H1 (cell line): ENCODE results near the gene BCAR3. TPM values are rescaled to one million over a fixed set of nuclear protein-coding genes. Genes with fewer than 3 reads are reported as not detected.

Experiments used
- CTCF ChIA-PET: fragments of 300-600 bp; sonication (Branson Sonifier 250); formaldehyde crosslinking; loops from one replicate; lab custom pipeline; 2021; ENCODE audit not compliant: partially characterized antibody; lab: Charles Lee
- POLR2A ChIA-PET: fragments of 300-600 bp; sonication (Branson Sonifier 250); formaldehyde crosslinking; loops from one replicate; lab custom pipeline; 2021; ENCODE audit warnings: inconsistent platforms; ENCODE audit not compliant: partially characterized antibody; lab: Charles Lee
- DNase-seq, 2 experiments: peaks; one replicate each; pipeline versions ENCODE4 v3.0.0 to v3.0.0-alpha.2; 2010 to 2022; ENCODE audit warnings: low spot score in 2 of 2, low read depth in 1 of 2, mixed read lengths in 1 of 2
- FAIRE-seq: peaks from 2 replicates; lab custom pipeline; 2011; peaks lifted over from hg19 to GRCh38; lab: Jason Lieb, UNC
- H2AFZ ChIP-seq: 2 replicates; pipeline ENCODE4 v1.8.1; 2012; ENCODE audit warnings: low read length, inconsistent platforms
- H2AK5ac ChIP-seq: 2 replicates; pipeline ENCODE4 v1.6.1; 2013; ENCODE audit warnings: low read depth, low read length
- H2BK120ac ChIP-seq: replicated peaks from 2 replicates; pipeline ENCODE3; 2013; ENCODE audit warnings: low read depth, low read length, inconsistent platforms
- H2BK12ac ChIP-seq: 2 replicates; pipeline ENCODE4 v1.6.1; 2013; ENCODE audit warnings: low read depth, low read length
- H2BK15ac ChIP-seq: 2 replicates; pipeline ENCODE4 v1.6.1; 2013; ENCODE audit warnings: low read length
- H2BK20ac ChIP-seq: 2 replicates; pipeline ENCODE4 v1.6.1; 2013; ENCODE audit warnings: low read length
- H2BK5ac ChIP-seq: 2 replicates; pipeline ENCODE4 v1.6.1; 2013; ENCODE audit warnings: low read depth, low read length
- H3K14ac ChIP-seq: 2 replicates; pipeline ENCODE4 v1.6.1; 2013; ENCODE audit warnings: inconsistent platforms; ENCODE audit not compliant: insufficient read length
- H3K18ac ChIP-seq: 2 replicates; pipeline ENCODE4 v1.6.1; 2013; ENCODE audit warnings: low read length; ENCODE audit errors: extremely low read depth
- H3K23ac ChIP-seq: 2 replicates; pipeline ENCODE4 v1.6.1; 2013; ENCODE audit warnings: inconsistent platforms; ENCODE audit not compliant: insufficient read length
- H3K23me2 ChIP-seq: 2 replicates; pipeline ENCODE4 v1.6.1; 2013; ENCODE audit warnings: low read depth, low read length
- H3K27ac ChIP-seq: 2 replicates; pipeline ENCODE4 v1.6.1; 2011; ENCODE audit warnings: low read depth, low read length, inconsistent platforms
- H3K27me3 ChIP-seq, 4 experiments: replicated peaks in 1 of 4; 1 replicate in 1 of 4; 2 replicates in 3 of 4; pipeline versions ENCODE4 v1.6.1 to v1.8.1; 2011 to 2013; ENCODE audit warnings: low read length in 3 of 4, mild to moderate bottlenecking in 3 of 4, inconsistent platforms in 2 of 4, mixed read lengths in 2 of 4, moderate library complexity in 1 of 4; ENCODE audit not compliant: control insufficient read depth in 3 of 4, insufficient read depth in 3 of 4; ENCODE audit errors: extremely low read depth in 1 of 4
- H3K36me3 ChIP-seq, 4 experiments: 2 replicates each; pipeline versions ENCODE4 v1.6.1 to v1.8.1; 2011 to 2013; ENCODE audit warnings: mild to moderate bottlenecking in 4 of 4, low read length in 3 of 4, moderate library complexity in 2 of 4, control low read depth in 1 of 4, inconsistent platforms in 1 of 4; ENCODE audit not compliant: insufficient read depth in 4 of 4, control insufficient read depth in 2 of 4
- H3K4ac ChIP-seq: replicated peaks from 2 replicates; pipeline ENCODE3; 2013; ENCODE audit warnings: low read length, low read depth, mixed read lengths, inconsistent platforms; ENCODE audit not compliant: insufficient read length
- H3K4me1 ChIP-seq, 4 experiments: replicated peaks in 1 of 4; 1 replicate in 1 of 4; 2 replicates in 3 of 4; pipeline versions ENCODE4 v1.6.1 to v1.8.1; 2011 to 2013; ENCODE audit warnings: low read length in 3 of 4, inconsistent platforms in 2 of 4, mixed read lengths in 1 of 4; ENCODE audit not compliant: insufficient read depth in 4 of 4, control insufficient read depth in 3 of 4
- H3K4me2 ChIP-seq, 2 experiments: 2 replicates each; pipeline versions ENCODE4 v1.6.1 to v1.8.1; 2011 to 2013; ENCODE audit warnings: low read depth in 2 of 2, low read length in 2 of 2, control low read depth in 1 of 2, inconsistent platforms in 1 of 2, mild to moderate bottlenecking in 1 of 2; ENCODE audit not compliant: insufficient read depth in 1 of 2
- H3K4me3 ChIP-seq, 4 experiments: fragments of 200-600, 300-600 bp in 1 of 4; sonication (generic), shearing (Covaris generic), sonication (Bioruptor Twin) in 1 of 4; 2 replicates each; pipeline versions ENCODE4 v1.5.1 to v1.8.1; 2011 to 2016; ENCODE audit warnings: low read length in 4 of 4, low read depth in 3 of 4, control low read depth in 2 of 4, inconsistent platforms in 2 of 4, mild to moderate bottlenecking in 2 of 4, mixed read lengths in 1 of 4, moderate library complexity in 1 of 4; ENCODE audit not compliant: insufficient read depth in 2 of 4; ENCODE audit errors: extremely low read depth in 1 of 4
- H3K56ac ChIP-seq: replicated peaks from 2 replicates; pipeline ENCODE3; 2013; ENCODE audit warnings: low read depth, mild to moderate bottlenecking, mixed read lengths, low read length, inconsistent platforms; ENCODE audit not compliant: insufficient read length
- H3K79me1 ChIP-seq: 2 replicates; pipeline ENCODE4 v1.6.1; 2013; ENCODE audit warnings: low read depth, low read length, control low read depth
- H3K79me2 ChIP-seq, 2 experiments: 2 replicates each; pipeline versions ENCODE4 v1.6.1 to v1.8.1; 2012 to 2013; ENCODE audit warnings: low read length in 2 of 2, mild to moderate bottlenecking in 2 of 2, inconsistent platforms in 1 of 2; ENCODE audit not compliant: insufficient read depth in 2 of 2, control insufficient read depth in 1 of 2
- H3K9ac ChIP-seq, 4 experiments: replicated peaks in 1 of 4; 1 replicate in 1 of 4; 2 replicates in 3 of 4; pipeline versions ENCODE4 v1.6.1 to v1.8.1; 2011 to 2013; ENCODE audit warnings: low read depth in 3 of 4, low read length in 3 of 4, control low read depth in 2 of 4, mild to moderate bottlenecking in 2 of 4, moderate library complexity in 2 of 4, inconsistent platforms in 1 of 4; ENCODE audit errors: extremely low read depth in 1 of 4
- H3K9me3 ChIP-seq, 2 experiments: 2 replicates each; pipeline versions ENCODE4 v1.6.1 to v1.8.1; 2012 to 2013; ENCODE audit warnings: mild to moderate bottlenecking in 2 of 2, moderate library complexity in 2 of 2, control low read depth in 1 of 2, inconsistent platforms in 1 of 2, low read depth in 1 of 2, low read length in 1 of 2, mixed read lengths in 1 of 2; ENCODE audit not compliant: insufficient read depth in 2 of 2
- H4K20me1 ChIP-seq, 2 experiments: replicated peaks in 1 of 2; 2 replicates each; pipeline versions ENCODE3 to v1.8.1; 2011 to 2013; ENCODE audit warnings: inconsistent platforms in 2 of 2, low read length in 2 of 2, mild to moderate bottlenecking in 1 of 2; ENCODE audit not compliant: insufficient read depth in 2 of 2, control insufficient read depth in 1 of 2
- H4K5ac ChIP-seq: 2 replicates; pipeline ENCODE4 v1.6.1; 2013; ENCODE audit warnings: low read length, low read depth, mixed read lengths, inconsistent platforms; ENCODE audit not compliant: insufficient read length
- H4K8ac ChIP-seq: 2 replicates; pipeline ENCODE4 v1.8.0; 2013; ENCODE audit warnings: mild to moderate bottlenecking, moderate library complexity, low read length, inconsistent platforms; ENCODE audit not compliant: insufficient read depth; ENCODE audit errors: extremely low read depth
- H4K91ac ChIP-seq: replicated peaks from 2 replicates; pipeline ENCODE3; 2013; ENCODE audit warnings: low read length, mixed read lengths, inconsistent platforms; ENCODE audit not compliant: insufficient read length
- ATF3 ChIP-seq: IDR thresholded peaks from 2 replicates; pipeline ENCODE4 v1.6.1; 2011; ENCODE audit warnings: low read depth, mild to moderate bottlenecking, low read length; ENCODE audit not compliant: insufficient read depth
- CBX8 ChIP-seq: fragments of 300-800, 300-1000 bp; sonication (generic); IDR thresholded peaks from 2 replicates; pipeline ENCODE4 v1.7.1; 2016; ENCODE audit warnings: low read depth, low read length, borderline replicate concordance
- CHD2 ChIP-seq: IDR thresholded peaks from 2 replicates; pipeline ENCODE4 v1.6.1; 2012; ENCODE audit warnings: low read length, improper control_type of control experiment
- CREB1 ChIP-seq: IDR thresholded peaks from 2 replicates; pipeline ENCODE4 v1.6.1; 2012; ENCODE audit warnings: inconsistent platforms
- EGR1 ChIP-seq: IDR thresholded peaks from 2 replicates; pipeline ENCODE4 v1.6.1; 2011; ENCODE audit warnings: low read depth, low read length, borderline replicate concordance
- EP300 ChIP-seq, 2 experiments: IDR thresholded peaks; 1 replicate in 1 of 2; 2 replicates in 1 of 2; pipeline ENCODE4 v1.6.1; 2011 to 2012; ENCODE audit warnings: low read depth in 2 of 2, low read length in 2 of 2, mild to moderate bottlenecking in 2 of 2, borderline replicate concordance in 1 of 2, inconsistent platforms in 1 of 2, moderate library complexity in 1 of 2
- HDAC6 ChIP-seq: IDR thresholded peaks from one replicate; pipeline ENCODE4 v1.7.1; 2012; ENCODE audit warnings: low read depth, mild to moderate bottlenecking, inconsistent platforms, low read length, moderate library complexity
- JUND ChIP-seq: IDR thresholded peaks from 2 replicates; pipeline ENCODE4 v1.6.1; 2011; ENCODE audit warnings: mild to moderate bottlenecking, improper control_type of control experiment, low read length
- TBP ChIP-seq: IDR thresholded peaks from 2 replicates; pipeline ENCODE4 v1.6.1; 2011; ENCODE audit warnings: low read depth, low read length, improper control_type of control experiment
- ZNF274 ChIP-seq: IDR thresholded peaks from 2 replicates; pipeline ENCODE4 v1.7.0; 2012; ENCODE audit warnings: low read length, borderline replicate concordance; ENCODE audit errors: extremely low read depth
- WGBS, 2 experiments: shearing (Covaris generic) in 1 of 2; methylation state at CpG; one replicate each; pipeline versions ENCODE4 v1.1.6 to v1.1.7; 2013 to 2015; ENCODE audit warnings: low lambda C conversion rate in 2 of 2, mixed read lengths in 2 of 2, inconsistent platforms in 1 of 2, low coverage in 1 of 2, missing lambda C conversion rate in 1 of 2; ENCODE audit not compliant: insufficient replicate concordance in 2 of 2, insufficient coverage in 1 of 2, insufficient read length in 1 of 2; ENCODE audit errors: extremely low coverage in 1 of 2, missing lambda C conversion rate in 1 of 2; 5-methylcytosine and 5-hydroxymethylcytosine counted together
- polyA plus RNA-seq, 7 experiments: library from polyadenylated mRNA; depleted of rRNA in 3 of 7; stranded (reverse) in 5 of 7; unstranded in 2 of 7; fragments of >200 nt in 5 of 7; fragments of 200-250 nt in 2 of 7; gene quantifications; 1 replicate in 5 of 7; 2 replicates in 1 of 7; 4 replicates in 1 of 7; pipeline versions ENCODE4 v1.2.1 to v1.2.3, GENCODE V29; 2011 to 2013; ENCODE audit warnings: missing spikeins in 2 of 7, mixed read lengths in 2 of 7
- total RNA-seq: library from RNA; stranded (reverse); fragmentation: NEBNext Ultra II Directional; extraction: Animal tissue kit (Norgen Biotek cat#: 25700); gene quantifications from 2 replicates; pipeline ENCODE4 v1.2.1, GENCODE V29; 2021

The BCAR3 gene
- total and polyA plus RNA-seq, 2 of the 8 experiments (the other 6 are each of a cell fraction or from before 2014, with no cell fraction given) = 5.6 to 9.2 TPM

GRCh38 chr1:93608187-93609109, 73.2 kb downstream of the BCAR3 start:
- Histone ChIP-seq H3K27me3 (no peaks in the 10 kb centered on the region), H3K36me3 (no peaks in the 10 kb centered on the region), H3K4me1 (peaks cover 0 to 12% (median 4%) of the 10 kb centered on the region in 4 experiments; a peak in 3 of 7 replicates), H3K9me3 (no peaks in the 10 kb centered on the region), H3K23ac (no peak overlapping the region), H2BK120ac (no peak overlapping the region), H4K8ac (peak overlapping the region; percentile 4; the same call in 1 of the 2 replicates), H4K5ac (no peak overlapping the region), H3K9ac (no peak overlapping the region; a peak in 1 of 7 replicates), H2BK20ac (no peak overlapping the region), H3K14ac (no peak overlapping the region), H3K23me2 (no peaks in the 10 kb centered on the region), H3K18ac (no peak overlapping the region; the same call in 1 of the 2 replicates), H3K4ac (no peak overlapping the region), H2BK5ac (no peak overlapping the region), H3K79me1 (peaks cover 5% of the 10 kb centered on the region; the same call in 1 of the 2 replicates), H4K20me1 (peaks cover 0 to 3% of the 10 kb centered on the region in 2 experiments), H3K79me2 (no peaks in the 10 kb centered on the region), H2BK12ac (peak overlapping the region; percentile 90; the same call in 1 of the 2 replicates), H2AFZ (no peak overlapping the region), H3K4me2 (no peak overlapping the region), H3K27ac (no peak overlapping the region), H2AK5ac (0 out of 2 replicates have a peak overlapping the region, but pooled peaks have one; percentile 80), H3K56ac (no peak overlapping the region), H3K4me3 (no peak overlapping the region), H2BK15ac (no peak overlapping the region; the same call in 1 of the 2 replicates), H4K91ac (no peak overlapping the region)
- FAIRE-seq (no peak), DNase-seq (no peak)
- WGBS, 2 experiments = 89% methylated on average over 15 of the region's 15 CpGs; no CpG with 5 or more reads in 1 of the 2 experiments
- ChIA-PET POLR2A (interaction anchor here (0.6 to 3.2 kb wide), 2 partner anchors 9 to 17 kb away, joined by 3 to 11 read pairs; no protein-coding TSS in a partner anchor), CTCF (interaction anchor here (0.7 to 2.9 kb wide), 6 partner anchors 20 to 236 kb away, joined by 3 to 9 read pairs (median 5); no protein-coding TSS in a partner anchor)
- no peak for TF ChIP-seq ZNF274
- no peak for TF ChIP-seq CHD2
- no peak for TF ChIP-seq EGR1
- TF ChIP-seq EP300 (IDR thresholded peaks at IDR 0.05; ENCODE audit: borderline replicate concordance in 1 of 2, low read depth in 2 of 2, low read length in 2 of 2) = no peak
- no peak for TF ChIP-seq CBX8
- TF ChIP-seq JUND = no peak
- TF ChIP-seq ATF3 = no peak
- no peak for TF ChIP-seq HDAC6
- TF ChIP-seq CREB1 = no peak
- no peak for TF ChIP-seq TBP
